Choroid plexus epithelial cell (primary cell): ENCODE data around the gene GFI1B.

Experiments
- DNase-seq: peaks from one replicate; pipeline ENCODE4 v3.0.0-alpha.2; 2010; ENCODE audit warnings: low read depth
- H3K4me3 ChIP-seq: 2 replicates; pipeline ENCODE4 v1.5.1; 2011; ENCODE audit warnings: low read depth, mild to moderate bottlenecking, control low read depth, low read length, moderate library complexity
- CTCF ChIP-seq: conservative IDR thresholded peaks from 2 replicates; pipeline ENCODE4 v1.5.1; 2011; ENCODE audit warnings: low read depth, mild to moderate bottlenecking, control low read depth, inconsistent platforms, low read length, moderate library complexity

GFI1B gene

DNA sequence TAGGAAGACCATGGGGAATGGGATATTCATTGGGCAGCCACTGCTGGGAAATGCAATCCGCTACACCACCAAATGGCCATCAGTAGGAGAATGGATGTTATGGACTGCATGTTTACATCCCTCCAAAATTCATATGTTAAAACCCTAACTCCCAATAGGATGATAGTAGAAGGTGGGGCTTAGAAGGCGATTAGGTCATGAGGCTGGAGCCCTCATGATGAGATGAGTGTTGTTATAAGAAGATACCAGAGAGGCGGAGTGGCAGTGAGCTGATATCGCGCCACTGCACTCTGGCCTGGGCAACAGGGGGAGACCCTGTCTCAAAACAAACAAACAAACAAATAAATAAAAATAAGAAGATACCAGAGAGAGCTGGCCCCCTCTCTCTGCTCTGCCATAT, 36.2 kb downstream of the GFI1B start:
- no peak for DNase-seq
- TF ChIP-seq CTCF, result no peak
- H3K4me3 ChIP-seq, result no peak overlapping the region

- no peak for DNase-seq
- no peak overlapping the region for H3K4me3 ChIP-seq
- TF ChIP-seq CTCF, result no peak
Measured at GRCh38 chr9:133023117-133023890, 44.8 kb downstream of the GFI1B start.

DNA sequence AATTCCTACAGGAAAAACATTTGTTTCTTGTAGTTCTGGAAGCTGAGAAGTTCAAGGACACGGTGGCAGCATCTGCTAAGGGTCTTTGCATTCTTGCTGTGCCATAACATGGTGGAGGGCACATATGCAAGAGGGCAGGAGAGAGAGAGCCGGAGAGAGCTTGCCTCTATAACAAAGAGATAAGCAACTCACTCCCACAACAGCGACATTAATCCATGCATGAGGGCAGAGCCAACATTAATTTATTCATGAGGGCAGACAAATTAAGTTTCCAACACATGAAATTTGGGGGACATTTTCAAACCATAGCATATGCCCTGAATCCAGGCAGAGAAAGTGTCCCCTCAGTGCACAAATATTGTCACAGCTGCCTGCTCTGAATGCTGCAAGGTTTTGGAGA, 47.9 kb downstream of the GFI1B start:
- TF ChIP-seq CTCF, result no peak
- H3K4me3 ChIP-seq, result no peak overlapping the region
- DNase-seq, result no peak

DNA sequence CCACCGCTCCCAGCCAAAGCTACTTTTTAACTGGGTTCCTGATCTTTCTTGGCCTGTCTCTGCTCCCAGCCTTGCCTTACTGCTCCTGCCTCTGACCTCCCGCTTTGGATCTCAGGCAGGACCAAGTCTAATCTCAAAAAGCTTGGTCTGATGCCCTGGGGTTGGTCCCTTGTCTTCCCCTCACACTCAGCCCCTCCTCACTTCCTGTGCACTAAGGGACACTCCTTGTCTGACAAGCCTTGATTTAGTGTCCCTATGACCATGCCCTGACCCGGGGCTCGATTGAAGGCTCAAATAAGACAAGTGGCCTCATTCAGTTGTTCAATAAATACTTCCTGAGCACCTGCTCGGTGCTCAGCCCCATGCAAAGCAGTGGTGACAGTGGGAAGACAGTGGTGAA, 48.6 kb downstream of the GFI1B start:
- TF ChIP-seq CTCF, result no peak
- no peak overlapping the region for H3K4me3 ChIP-seq
- no peak for DNase-seq

GRCh38 chr9:133028221-133028620, 49.7 kb downstream of the GFI1B start:
- no peak for TF ChIP-seq CTCF
- no peak overlapping the region for H3K4me3 ChIP-seq
- no peak for DNase-seq

GRCh38 chr9:133029994-133030316, 51.5 kb downstream of the GFI1B start:
- DNase-seq, result no peak
- TF ChIP-seq CTCF, result no peak
- H3K4me3 ChIP-seq, result peak overlapping the region; percentile 93

GRCh38 chr9:133030317-133031129, 52.0 kb downstream of the GFI1B start, which contains the start of gene GTF3C5:
TSS of gene GTF3C5 (plus strand) at chr9:133030997. CDS start at chr9:133031012, 15 bp downstream.
- peak within 1 kb of the TSS; percentile 95 for H3K4me3 ChIP-seq
- TF ChIP-seq CTCF, result no peak
- DNase-seq, result peak; percentile 99
